HepG2 (cell line): ENCODE data around the gene PALM. TPM values are rescaled to one million over a fixed set of nuclear protein-coding genes. Genes with fewer than 3 reads are reported as not detected.

ENCODE experiments used
- ATF7 ChIP-seq, 2 experiments: fragments of 450-650 bp in 1 of 2; sonication (generic) in 1 of 2; formaldehyde crosslinking in 1 of 2; IDR thresholded peaks; 2 replicates each; pipeline versions ENCODE4 v1.4.0 to v1.6.1; 2016 to 2020; ENCODE audit warnings: antibody characterized with exemption in 1 of 2, mild to moderate bottlenecking in 1 of 2, missing genetic modification reagents in 1 of 2
- DBP ChIP-seq: sonication (generic); formaldehyde crosslinking; IDR thresholded peaks from 2 replicates; pipeline ENCODE4 v1.4.0; 2020; ENCODE audit warnings: missing genetic modification reagents; ENCODE audit errors: not compliant biosample characterization
- GABPB1 ChIP-seq: IDR thresholded peaks from 2 replicates; pipeline ENCODE4 v1.6.1; 2016; ENCODE audit warnings: mild to moderate bottlenecking, missing genetic modification reagents, moderate library complexity, missing compliant biosample characterization
- HNRNPK ChIP-seq: fragments of 200-400 bp; formaldehyde crosslinking; IDR thresholded peaks from 2 replicates; pipeline ENCODE4 v1.6.1; 2018; ENCODE audit warnings: low read length, low read depth, moderate library complexity, mild to moderate bottlenecking; ENCODE audit not compliant: poor library complexity, severe bottlenecking
- MAFF ChIP-seq: IDR thresholded peaks from 2 replicates; pipeline ENCODE4 v1.6.1; 2011; ENCODE audit warnings: low read depth, low read length, improper control_type of control experiment
- MEIS1 ChIP-seq: sonication (generic); formaldehyde crosslinking; IDR thresholded peaks from 2 replicates; pipeline ENCODE4 v1.9.0; 2021; ENCODE audit warnings: mild to moderate bottlenecking, missing genetic modification reagents, moderate library complexity, borderline replicate concordance
- MTF2 ChIP-seq: sonication (generic); formaldehyde crosslinking; IDR thresholded peaks from 2 replicates; pipeline ENCODE4 v1.5.0; 2020; ENCODE audit warnings: missing genetic modification reagents, borderline replicate concordance
- NR1H2 ChIP-seq: sonication (generic); formaldehyde crosslinking; IDR thresholded peaks from 2 replicates; pipeline ENCODE4 v1.8.1; 2022; ENCODE audit warnings: low read depth, missing genetic modification reagents, borderline replicate concordance
- NRL ChIP-seq: sonication (generic); formaldehyde crosslinking; IDR thresholded peaks from 2 replicates; pipeline ENCODE4 v1.5.0; 2020; ENCODE audit warnings: missing genetic modification reagents, mild to moderate bottlenecking, moderate library complexity, borderline replicate concordance
- SNAI1 ChIP-seq: sonication (generic); formaldehyde crosslinking; IDR thresholded peaks from 2 replicates; pipeline ENCODE4 v1.5.0; 2020; ENCODE audit warnings: mild to moderate bottlenecking, missing genetic modification reagents, borderline replicate concordance
- SSRP1 ChIP-seq: IDR thresholded peaks from 2 replicates; pipeline ENCODE4 v1.6.1; 2016; ENCODE audit warnings: control low read depth
- ZBTB40 ChIP-seq, 2 experiments: fragments of 450-650 bp in 1 of 2; sonication (generic) in 1 of 2; formaldehyde crosslinking in 1 of 2; IDR thresholded peaks; 2 replicates each; pipeline versions ENCODE4 v1.6.1 to v1.8.0; 2016 to 2022; ENCODE audit warnings: antibody characterized with exemption in 1 of 2, mild to moderate bottlenecking in 1 of 2, missing genetic modification reagents in 1 of 2
- ZNF17 ChIP-seq: sonication (generic); formaldehyde crosslinking; IDR thresholded peaks from 2 replicates; pipeline ENCODE4 v1.5.0; 2020; ENCODE audit warnings: mild to moderate bottlenecking, missing genetic modification reagents
- ZNF30 ChIP-seq: sonication (generic); formaldehyde crosslinking; IDR thresholded peaks from 2 replicates; pipeline ENCODE4 v1.5.0; 2020; ENCODE audit warnings: mild to moderate bottlenecking, missing genetic modification reagents
- ZNF446 ChIP-seq: sonication (generic); formaldehyde crosslinking; IDR thresholded peaks from 2 replicates; pipeline ENCODE4 v1.5.0; 2020; ENCODE audit warnings: mild to moderate bottlenecking, missing genetic modification reagents
- ZNF460 ChIP-seq: sonication (generic); formaldehyde crosslinking; IDR thresholded peaks from 2 replicates; pipeline ENCODE4 v1.5.1; 2020; ENCODE audit warnings: missing genetic modification reagents, mild to moderate bottlenecking, borderline replicate concordance
- ZNF543 ChIP-seq: sonication (generic); formaldehyde crosslinking; IDR thresholded peaks from 2 replicates; pipeline ENCODE4 v1.4.0; 2020; ENCODE audit warnings: mild to moderate bottlenecking, missing genetic modification reagents
- ZNF557 ChIP-seq: sonication (generic); formaldehyde crosslinking; IDR thresholded peaks from 2 replicates; pipeline ENCODE4 v1.4.0; 2020; ENCODE audit warnings: missing genetic modification reagents
- ZSCAN25 ChIP-seq: sonication (generic); formaldehyde crosslinking; IDR thresholded peaks from 2 replicates; pipeline ENCODE4 v1.8.0; 2022; ENCODE audit warnings: mild to moderate bottlenecking, missing genetic modification reagents
- ZSCAN30 ChIP-seq: sonication (generic); formaldehyde crosslinking; IDR thresholded peaks from 2 replicates; pipeline ENCODE4 v1.5.0; 2020; ENCODE audit warnings: mild to moderate bottlenecking, missing genetic modification reagents
- polyA plus RNA-seq, 8 experiments: library from polyadenylated mRNA; depleted of rRNA in 3 of 8; stranded (reverse) in 7 of 8; unstranded in 1 of 8; fragments of >200 nt; fragmentation: Illumina TruSeq in 4 of 8; extraction: Trizol in 4 of 8; gene quantifications; 2 replicates each; pipeline versions ENCODE4 v1.2.1 to v1.2.3, GENCODE V29; 2011 to 2016; ENCODE audit warnings: low read depth in 4 of 8, missing spikeins in 1 of 8, mixed read lengths in 1 of 8; ENCODE audit not compliant: insufficient read depth in 1 of 8
- total RNA-seq, 5 experiments: library from RNA; depleted of rRNA; stranded (reverse); fragments of >200 nt; fragmentation: Illumina TruSeq; extraction: Trizol; gene quantifications; 2 replicates each; pipeline ENCODE4 v1.2.3, GENCODE V29; 2016; ENCODE audit warnings: low read depth in 1 of 5

PALM gene
- total and polyA plus RNA-seq, 2 of the 13 experiments (the other 11 are each of a cell fraction or from before 2014, with no cell fraction given), result 4.0 to 9.7 TPM

- TF ChIP-seq ZBTB40 (IDR thresholded peaks at IDR 0.05) (no peak), ZBTB40 (CRISPR knock-in tag; IDR thresholded peaks at IDR 0.05) (no peak; the same call in 1 of the 2 replicates), ATF7 (IDR thresholded peaks at IDR 0.05) (no peak), ATF7 (CRISPR knock-in tag; IDR thresholded peaks at IDR 0.05) (no peak), ZNF460 (CRISPR knock-in tag) (0 out of 2 replicates have a peak, but pooled peaks have one; percentile 24), MEIS1 (CRISPR knock-in tag) (no peak), GABPB1 (CRISPR knock-in tag) (no peak), SNAI1 (no peak), ZSCAN25 (no peak), NR1H2 (CRISPR knock-in tag) (no peak), HNRNPK (no peak), NRL (CRISPR knock-in tag) (no peak), ZSCAN30 (CRISPR knock-in tag) (no peak), MTF2 (CRISPR knock-in tag) (no peak), DBP (CRISPR knock-in tag) (no peak), ZNF557 (CRISPR knock-in tag) (no peak), ZNF543 (CRISPR knock-in tag) (no peak), ZNF446 (CRISPR knock-in tag) (0 out of 2 replicates have a peak, but pooled peaks have one; percentile 3), ZNF17 (CRISPR knock-in tag) (no peak), ZNF30 (CRISPR knock-in tag) (no peak), MAFF (no peak), SSRP1 (CRISPR knock-in tag) (no peak)
Observed at GRCh38 chr19:661427-662196, 47.1 kb upstream of the PALM start (continued).
